HG02970 (cell line): ENCODE measurements around the gene ELFN1.
"Not testable (repeated sequence)": the region's sequence is repeated elsewhere in the genome, so short reads cannot be mapped to it uniquely, and the experiment has no call there.

Source experiments
- ATAC-seq: cut with Tn5 transposase; IDR thresholded peaks from one replicate; pipeline ENCODE4 v1.9.1; 2021; ENCODE audit warnings: mild to moderate bottlenecking, moderate library complexity, moderate number of reproducible peaks; ENCODE audit not compliant: unreplicated experiment, low FRiP score

ELFN1 gene

DNA sequence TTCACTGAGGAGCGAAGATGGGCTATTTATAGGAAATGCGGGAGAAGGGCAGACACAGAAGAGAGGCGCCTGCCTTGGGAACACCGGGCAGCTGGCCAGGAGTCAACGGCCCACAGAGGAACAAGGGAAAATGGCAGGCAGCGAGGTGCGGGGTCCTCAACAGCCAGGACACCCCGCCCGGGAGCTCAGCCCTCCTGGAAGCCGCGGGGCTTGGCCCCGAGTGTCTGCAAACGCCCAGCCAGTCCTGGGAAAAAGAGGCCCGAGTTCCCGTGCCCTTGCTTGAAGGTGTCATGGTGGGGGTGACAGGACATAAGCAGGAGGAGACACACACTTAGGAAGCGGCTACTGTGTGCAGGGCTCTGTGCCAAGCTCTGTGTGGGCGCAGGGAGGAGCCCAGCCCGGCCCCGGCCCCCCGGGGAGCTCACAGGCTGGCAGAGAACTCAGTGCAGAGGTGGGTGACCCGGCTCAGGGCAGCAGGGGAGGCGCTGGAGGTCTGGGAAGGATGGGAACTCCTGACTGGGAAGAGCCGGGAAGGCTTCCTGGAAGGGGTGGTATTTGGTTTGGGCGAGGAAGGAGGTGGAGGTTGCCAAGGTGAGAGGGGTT is 79.9 kb downstream of the ELFN1 start:
- ATAC-seq = no peak

DNA sequence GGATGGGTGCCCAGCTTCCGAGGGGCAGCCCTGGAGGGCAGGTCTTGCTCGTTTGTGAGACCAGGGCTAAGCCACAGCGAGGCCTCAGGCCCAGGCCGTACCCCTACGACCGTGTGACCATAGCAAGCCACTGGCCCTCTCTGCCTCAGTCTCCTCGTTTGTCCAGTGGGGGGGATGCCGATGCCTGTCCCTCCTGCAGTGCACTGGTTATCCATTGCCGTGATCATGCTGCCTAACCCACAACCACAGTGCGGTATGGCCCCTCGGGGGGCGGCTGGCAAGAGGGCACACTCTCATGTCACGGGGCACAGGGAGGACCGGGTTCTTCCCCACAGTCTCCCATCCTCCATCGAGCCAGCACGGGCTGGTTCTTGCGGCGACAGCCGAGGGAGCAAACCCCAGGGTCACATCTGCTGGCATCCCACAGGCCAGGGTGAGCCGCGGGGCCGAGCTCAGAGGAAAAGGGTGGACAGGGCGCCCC is 80.5 kb downstream of the ELFN1 start:
- ATAC-seq = no peak

DNA sequence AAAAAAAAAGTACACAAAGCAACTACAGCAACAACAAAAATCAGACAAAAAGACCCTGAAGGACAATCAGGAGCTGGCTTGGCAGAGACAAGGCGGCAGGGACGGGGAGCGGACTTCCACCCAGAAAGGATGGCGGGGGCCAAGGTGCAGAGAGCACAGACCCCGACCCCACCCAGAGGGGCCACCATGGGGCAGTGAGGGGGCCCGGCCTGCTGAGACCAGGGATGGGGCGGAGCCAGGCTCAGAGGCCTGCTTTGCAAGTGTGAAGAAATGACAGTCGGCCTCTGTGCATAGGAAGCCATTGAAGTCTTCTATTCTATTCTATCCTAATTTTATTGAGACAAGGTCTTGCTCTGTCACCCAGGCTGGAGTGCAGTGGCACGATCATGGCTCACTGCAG is 82.0 kb downstream of the ELFN1 start:
- ATAC-seq = no peak

DNA sequence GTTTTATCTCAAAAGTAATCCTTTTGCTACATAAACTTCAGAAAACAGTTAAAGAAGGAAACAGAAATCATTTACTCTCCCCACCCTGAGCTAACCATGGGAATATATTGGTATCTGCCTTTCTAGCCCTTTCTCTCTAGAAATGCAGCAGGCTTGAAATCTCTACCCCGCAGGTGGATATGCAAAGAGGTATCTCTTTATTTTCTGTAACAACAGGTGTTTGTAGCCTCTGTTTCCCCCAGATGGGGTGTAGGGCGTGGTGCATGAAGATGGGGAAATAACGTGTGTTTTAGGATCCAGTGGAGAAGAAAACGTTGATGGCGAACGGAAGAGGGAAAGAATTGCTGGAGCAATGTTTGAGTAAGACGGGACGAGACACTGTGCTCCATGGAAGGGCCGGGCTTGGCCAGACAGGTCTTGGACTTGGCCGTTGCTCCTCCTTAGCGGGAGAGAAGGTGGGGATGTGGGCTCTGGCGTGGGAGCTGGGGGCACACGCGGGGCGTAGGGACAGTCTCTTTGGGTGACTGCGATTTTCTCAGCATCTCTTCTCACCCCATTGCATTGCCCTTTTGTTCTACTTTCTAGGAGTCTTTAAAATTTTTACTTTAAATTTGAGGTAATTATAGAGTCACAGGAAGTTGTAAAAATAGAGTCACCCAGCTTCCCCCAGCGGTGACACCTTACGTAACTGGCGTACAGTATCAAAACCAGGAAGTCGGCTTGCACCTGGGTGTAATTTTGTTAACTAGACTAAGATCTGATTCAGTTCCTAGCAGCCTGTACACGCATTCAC is 82.9 kb downstream of the ELFN1 start:
- no peak for ATAC-seq

DNA sequence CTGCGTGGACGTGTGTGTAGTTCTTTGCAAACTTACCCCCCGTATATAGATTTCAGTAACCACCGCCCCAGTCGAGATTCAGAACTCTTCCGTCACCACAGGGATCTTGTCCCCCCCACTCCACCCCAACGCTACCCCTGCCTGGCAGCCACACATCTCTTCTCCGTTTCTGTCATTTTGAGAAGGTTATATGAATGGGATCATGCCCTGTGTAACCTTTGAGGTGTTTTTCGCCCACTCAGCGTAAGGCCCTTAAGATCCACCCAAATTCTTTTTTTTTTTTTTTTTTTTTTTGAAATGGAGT is 83.4 kb downstream of the ELFN1 start:
- ATAC-seq = no peak

DNA sequence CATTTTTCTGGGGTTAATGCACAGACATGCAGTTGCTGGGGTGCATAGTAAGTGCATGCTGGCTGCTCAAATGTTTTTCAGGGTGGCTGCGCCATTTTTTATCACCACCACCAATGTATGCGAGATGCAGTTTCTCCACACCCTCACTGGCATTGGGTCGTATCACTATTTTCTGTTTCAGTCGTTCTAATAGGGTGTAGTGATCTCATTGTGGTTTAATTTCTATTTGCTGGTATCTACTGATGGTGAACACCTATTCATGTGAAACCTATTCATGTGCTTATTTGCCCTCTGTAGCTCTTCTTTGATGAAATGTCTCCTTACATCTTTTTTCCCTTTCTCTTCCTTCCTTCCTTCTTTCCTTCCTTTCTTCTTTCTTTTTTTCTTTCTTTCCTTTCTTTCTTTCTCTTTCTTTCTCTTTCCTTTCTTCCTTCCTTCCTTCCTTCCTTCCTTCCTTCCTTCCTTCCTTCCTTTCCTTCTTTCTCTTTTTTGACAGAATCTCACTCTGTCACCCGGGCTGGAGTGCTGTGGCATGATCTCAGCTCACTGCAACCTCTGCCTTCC is 84.3 kb downstream of the ELFN1 start:
- ATAC-seq = no peak

DNA sequence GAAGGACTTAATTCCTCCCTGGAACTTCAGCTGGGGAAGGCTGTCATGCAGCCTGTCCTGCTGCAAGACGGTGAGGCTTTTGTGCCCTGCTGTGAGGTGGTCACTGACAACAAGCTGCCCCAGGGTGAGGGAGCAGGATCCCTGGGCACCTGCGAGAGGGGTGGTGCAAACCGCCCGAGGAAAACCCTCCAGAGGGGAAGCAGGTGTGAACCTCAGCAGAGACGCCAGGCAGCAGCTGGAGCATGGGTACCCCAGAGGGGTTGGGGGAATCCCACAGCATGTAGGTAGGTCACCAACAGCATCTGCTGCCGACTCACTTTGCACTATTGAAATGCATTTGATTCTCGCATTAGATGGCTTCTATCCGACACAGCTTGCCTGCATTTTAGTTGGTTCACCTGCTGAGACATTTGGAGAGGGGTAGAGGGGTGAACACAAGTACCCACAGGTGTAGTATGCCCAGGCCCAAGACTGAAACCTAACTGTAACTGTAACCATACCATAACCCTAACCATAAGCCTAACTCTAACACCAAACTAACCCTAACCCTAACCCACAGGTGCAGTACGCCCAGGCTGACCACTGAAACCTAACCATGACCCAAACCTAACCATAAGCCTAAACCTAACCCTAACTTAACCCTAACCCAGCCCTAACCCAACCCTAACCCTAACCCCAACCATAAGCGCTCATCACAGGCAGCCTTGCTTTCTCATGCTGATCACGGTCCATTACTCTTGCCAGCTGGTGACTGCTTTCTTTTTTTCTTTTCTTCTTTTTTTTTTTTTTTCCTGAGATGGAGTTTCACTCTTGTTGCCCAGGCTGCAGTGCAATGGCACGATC is 85.9 kb downstream of the ELFN1 start:
- ATAC-seq = no peak

DNA sequence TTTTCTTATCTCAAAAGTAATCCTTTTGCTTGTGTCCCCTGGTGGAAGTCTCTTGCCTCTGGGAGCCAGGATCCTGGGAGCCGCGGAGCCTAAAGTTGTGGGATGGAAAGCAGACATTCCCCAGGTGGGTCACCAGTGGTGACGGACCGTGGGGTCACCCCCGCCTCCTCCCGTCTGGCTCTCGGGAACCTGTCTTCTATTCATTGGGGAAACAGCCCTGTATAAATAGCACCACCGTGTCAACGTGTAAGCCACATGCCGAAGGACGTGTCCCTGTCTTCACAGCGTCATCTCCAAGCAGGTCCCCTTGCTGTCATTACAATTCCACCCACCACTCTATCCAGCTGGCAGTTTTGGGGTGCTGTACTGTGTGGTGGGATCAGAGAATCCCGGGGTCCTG is 87.5 kb downstream of the ELFN1 start:
- ATAC-seq = no peak

DNA sequence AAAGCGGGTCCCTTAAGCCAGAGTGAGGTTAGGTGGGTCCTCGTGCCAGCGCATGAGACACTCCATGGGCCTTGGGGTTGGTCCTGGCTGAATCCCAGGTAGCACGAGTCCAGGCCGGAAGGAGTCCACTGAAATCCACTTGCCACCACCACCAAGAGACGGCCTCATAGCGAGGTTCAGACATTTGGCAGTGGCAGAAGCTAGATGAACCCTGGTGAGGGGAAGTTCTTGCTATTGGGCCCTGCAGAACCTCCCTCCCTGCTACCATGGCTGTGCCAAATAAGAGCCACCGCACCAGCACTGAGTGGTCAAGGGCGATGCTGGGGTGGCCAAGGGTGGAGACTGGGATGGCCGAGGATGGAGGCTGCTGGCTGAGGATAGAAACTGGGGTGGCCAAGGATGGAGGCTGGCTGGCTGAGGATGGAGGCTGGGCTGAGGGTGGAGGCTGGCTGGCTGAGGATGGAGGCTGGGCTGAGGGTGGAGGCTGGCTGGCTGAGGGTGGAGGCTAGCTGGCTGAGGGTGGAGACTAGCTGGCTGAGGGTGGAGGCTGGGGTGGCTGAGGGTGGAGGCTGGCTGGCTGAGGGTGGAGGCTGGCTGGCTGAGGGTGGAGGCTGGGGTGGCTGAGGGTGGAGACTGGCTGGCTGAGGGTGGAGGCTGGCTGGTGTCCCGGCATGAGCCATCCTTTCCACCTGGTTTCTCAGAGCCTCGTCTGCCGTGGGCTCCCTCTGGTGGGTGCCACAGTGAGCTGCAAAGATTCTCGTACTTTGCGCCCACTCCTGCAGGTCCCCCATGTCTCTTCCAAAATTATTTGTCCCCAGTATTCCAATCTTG is 88.2 kb downstream of the ELFN1 start:
- no peak for ATAC-seq

DNA sequence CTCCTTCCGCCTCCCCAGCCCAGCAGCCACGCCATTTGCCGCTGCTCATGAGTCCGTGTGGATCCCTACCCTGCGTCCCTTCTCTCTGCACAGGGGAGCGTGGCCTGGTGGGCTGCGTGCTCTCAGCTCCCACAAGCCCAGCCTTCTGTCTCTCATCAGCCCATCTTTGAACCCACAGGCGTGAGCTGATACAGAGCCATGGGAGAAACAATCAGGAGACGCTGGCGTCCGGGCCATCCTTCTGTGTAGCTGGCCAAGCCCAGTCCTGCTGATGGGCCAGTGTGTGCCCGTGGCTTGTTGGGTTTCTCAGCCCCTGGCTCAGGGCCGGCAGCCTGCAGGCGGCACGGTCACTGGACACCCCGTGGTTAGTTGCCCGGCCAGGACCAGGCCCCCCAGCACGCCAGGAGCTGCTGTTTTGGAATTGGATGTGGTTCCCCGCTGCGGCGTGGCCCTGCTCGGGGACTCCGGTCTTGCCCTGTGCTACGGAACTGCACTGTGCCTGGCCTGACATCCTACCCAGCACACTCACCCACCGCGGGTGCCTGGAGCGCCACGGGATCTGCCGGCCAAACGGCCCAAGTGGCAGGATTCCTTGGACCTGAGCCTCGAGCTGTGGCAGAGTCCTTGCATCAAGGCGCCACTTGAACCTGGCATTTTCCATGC is 88.9 kb downstream of the ELFN1 start:
- ATAC-seq = no peak

DNA sequence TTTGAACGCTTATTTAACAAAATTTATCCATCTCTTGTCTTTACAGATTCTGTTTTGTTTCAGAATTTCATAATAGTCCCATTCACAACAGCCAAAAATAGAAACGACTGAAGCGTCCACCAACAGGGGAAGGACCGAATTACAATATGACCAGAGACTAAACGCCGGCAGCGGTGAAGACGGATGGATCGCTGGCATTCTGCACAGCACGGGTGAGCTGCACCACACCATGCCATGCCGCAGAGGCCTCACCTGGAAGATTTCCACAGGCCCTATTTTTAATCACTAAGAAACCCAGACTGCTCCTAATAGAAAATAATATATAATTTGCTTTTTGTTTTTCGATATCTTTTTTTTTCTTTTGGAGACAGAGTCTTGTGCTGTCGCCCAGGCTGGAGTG is 91.0 kb downstream of the ELFN1 start:
- ATAC-seq = no peak

DNA sequence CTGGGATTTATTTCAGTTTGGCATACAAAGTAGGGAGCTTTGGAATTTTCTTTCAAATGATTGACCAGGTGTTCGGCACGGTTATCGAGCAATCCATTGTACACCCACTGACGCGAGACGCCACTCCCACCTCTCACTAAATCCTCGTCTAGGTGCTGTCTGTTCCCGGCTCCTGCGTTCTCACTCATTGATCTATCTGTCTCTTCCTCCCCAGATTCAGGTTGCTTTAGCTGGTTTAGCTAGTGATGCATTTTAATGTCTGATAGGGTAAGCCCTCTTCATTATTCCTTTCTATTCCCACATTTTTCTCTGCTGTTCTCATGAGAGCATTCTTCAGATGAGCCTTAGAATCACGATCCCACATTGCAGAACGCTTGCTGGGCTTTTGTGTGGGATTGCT is 91.7 kb downstream of the ELFN1 start:
- no peak for ATAC-seq

DNA sequence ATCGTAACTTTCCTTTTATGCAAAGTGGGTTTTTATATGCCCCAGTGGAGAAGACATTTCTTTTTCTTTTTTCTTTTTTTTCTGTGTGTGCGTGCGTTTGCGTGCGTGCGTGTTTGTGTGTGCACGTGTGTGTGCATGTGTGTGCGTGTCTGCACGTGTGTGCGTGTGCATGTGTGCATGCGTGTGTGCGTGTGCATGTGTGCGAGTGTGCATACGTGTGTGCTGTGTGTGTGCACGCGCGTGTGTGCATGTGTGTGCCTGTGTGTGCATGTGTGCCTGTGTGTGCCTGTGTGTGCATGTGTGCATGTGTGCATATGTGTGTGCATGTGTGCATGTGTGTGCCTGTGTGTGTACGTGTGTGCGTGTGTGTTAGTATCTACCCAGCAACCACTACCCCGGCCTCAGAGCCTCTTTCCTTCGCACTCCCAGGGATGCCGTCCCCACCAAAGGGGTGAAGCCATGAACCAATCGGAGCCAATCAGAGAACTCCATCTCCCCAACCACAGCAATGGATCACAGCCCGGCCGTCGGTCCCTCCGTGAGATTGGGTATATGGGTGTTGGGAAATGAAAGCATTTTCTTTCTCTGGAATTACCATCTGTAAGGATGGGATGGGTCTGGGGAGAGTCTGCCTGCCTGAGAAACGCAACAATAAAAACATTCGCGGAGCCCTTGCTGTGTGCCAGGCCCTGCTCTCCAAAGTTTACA is 92.3 kb downstream of the ELFN1 start:
- ATAC-seq = no peak

DNA sequence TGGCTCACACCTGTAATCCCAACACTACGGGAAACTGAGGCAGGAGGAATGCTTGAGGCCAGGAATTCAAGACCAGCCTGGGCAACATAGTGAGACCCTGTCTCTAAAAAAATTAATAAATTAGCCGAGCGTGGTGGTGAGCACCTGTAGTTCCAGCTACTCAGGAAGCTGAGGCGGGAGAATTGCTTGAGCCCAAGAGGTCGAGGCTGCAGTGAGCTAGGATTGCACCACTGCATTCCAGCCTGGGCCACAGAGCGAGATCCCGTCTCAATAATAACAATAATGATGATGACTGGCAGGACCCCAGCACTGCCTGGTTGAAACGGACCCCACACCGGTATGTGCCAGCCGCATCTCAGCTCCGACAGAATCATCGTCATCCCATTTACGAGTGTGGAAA is 93.0 kb downstream of the ELFN1 start:
- no peak for ATAC-seq

DNA sequence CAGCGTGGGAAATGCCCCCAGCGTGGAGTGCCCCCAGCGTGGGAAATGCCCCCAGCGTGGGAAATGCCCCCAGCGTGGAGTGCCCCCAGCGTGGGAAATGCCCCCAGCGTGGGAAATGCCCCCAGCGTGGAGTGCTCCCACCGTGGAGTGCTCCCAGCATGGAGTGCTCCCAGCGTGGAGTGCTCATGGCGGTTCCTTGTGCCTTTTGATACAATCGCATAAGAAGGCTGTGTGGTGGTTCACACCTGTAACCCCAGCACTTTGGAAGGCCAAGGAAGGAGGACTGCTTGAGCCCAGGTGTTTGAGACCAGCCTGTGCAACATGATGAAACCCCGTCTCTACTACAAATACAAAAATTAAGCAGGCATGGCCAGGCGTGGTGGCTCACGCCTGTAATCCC is 93.8 kb downstream of the ELFN1 start:
- not testable (repeated sequence) for ATAC-seq

DNA sequence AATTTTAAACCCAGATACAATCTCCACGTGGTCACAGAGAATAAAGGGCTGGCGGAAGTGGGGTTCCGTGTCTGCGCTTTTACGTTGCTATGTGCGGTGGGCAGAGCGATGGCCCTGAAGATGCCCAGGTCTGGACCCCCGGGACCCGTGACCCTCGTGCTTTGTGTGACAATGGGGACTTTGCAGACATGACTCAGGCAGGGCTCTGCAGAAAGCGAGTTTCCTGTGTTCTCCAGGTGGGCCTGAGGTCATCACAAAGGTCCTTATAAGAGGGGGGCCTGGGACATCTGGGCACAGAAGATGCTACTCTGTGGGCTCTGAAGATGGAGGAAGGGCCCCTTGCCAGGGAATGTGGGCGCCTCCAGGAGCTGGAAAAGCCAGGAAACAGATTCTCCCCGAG is 95.3 kb downstream of the ELFN1 start:
- no peak for ATAC-seq

DNA sequence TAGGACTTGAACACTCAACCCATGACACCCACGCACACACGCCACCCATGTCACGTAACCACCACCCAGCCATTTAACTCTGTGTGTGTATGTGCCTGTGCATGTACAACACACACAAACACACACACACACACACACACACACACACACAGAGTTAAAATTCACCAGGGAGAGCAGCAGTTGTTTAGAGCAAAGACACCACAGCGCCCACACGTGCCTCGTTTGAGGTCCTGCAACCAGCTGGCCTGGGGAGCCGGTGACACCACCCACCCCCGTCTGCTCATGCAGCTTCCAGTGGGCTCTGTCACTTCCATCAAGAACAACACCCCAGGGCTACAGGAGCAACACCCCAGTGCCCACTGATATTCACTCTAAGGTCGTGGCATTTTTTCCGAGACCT is 97.4 kb downstream of the ELFN1 start:
- no peak for ATAC-seq

DNA sequence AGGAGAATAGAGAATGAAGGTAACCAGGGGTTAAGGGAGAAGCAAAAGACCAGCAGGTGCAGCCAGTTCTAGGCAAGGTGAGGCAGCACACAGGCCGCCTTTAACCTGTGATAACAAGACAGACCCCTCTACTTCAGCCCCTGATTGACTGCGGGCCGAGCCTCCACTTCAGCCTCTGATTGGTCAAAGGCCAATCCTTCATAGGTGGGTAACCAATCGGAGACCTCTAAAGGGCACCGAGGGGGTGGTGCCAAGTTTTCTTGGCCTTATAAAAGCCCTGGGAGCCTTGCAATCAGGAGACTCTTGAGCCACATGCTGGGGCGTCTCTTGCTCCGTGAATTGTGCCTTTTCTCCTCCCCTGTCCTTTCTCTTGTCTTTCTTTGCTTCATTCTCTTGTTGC is 98.8 kb downstream of the ELFN1 start:
- ATAC-seq = no peak
